ENCODE data around the gene CCDC126. TPM values are rescaled to one million over a fixed set of nuclear protein-coding genes. Genes with fewer than 3 reads are reported as not detected.

Gene CCDC126
- total and polyA plus RNA-seq, 2 of the 8 experiments (the other 6 are each of a cell fraction or from before 2014, with no cell fraction given) = 1.4 to 5.3 TPM

DNA sequence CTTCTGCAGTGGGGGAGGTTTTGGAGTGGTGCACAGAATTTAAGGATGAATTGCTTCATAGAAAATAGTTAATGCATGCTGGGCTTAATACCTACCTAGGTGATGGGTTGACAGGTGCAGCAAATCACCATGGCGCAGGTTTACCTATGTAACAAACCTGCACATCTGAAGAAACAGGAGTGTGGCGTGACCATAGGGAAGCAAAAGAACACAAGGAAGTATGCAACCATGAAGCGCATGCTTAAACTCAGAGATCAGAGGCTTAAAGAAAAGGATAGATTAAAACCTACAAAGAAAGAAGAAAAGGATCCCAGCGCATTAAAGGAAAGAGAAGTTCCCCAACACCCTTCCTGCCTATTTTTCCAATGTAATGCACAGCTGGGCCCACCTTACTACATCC, 22.0 kb downstream of the CCDC126 start:
- ChIA-PET POLR2A (ENCODE audit: partially characterized antibody) (no interaction called here), CTCF (ENCODE audit: partially characterized antibody) (interaction anchor here (0.7 kb wide), 1 partner anchor 12 kb away, joined by 3 read pairs; no protein-coding TSS in a partner anchor)
- H4K8ac ChIP-seq (ENCODE audit: extremely low read depth, insufficient read depth, low read length) = no peak overlapping the region
- H3K23ac ChIP-seq (ENCODE audit: insufficient read length) = no peak overlapping the region
- H3K56ac ChIP-seq (replicated peaks; ENCODE audit: insufficient read length, low read depth, low read length) = no peak overlapping the region
- H3K27ac ChIP-seq (ENCODE audit: low read depth, low read length) = no peak overlapping the region
- H3K79me2 ChIP-seq (ENCODE audit: control insufficient read depth in 1 of 2, insufficient read depth in 2 of 2, low read length in 2 of 2) = no peaks in the 10 kb centered on the region
- no peaks in the 10 kb centered on the region for H3K4me1 ChIP-seq (replicated peaks in 1 of 4; ENCODE audit: control insufficient read depth in 3 of 4, insufficient read depth in 4 of 4, low read length in 3 of 4)
- FAIRE-seq (no peak), DNase-seq (ENCODE audit: low read depth in 1 of 2, low spot score in 2 of 2) (no peak)
- H4K20me1 ChIP-seq (replicated peaks in 1 of 2; ENCODE audit: control insufficient read depth in 1 of 2, insufficient read depth in 2 of 2, low read length in 2 of 2) = no peaks in the 10 kb centered on the region
- no peak overlapping the region for H2BK120ac ChIP-seq (replicated peaks; ENCODE audit: low read depth, low read length)
- no peaks in the 10 kb centered on the region for H3K27me3 ChIP-seq (replicated peaks in 1 of 4; ENCODE audit: control insufficient read depth in 3 of 4, extremely low read depth in 1 of 4, insufficient read depth in 3 of 4, low read length in 3 of 4)
- no peak overlapping the region for H2BK12ac ChIP-seq (ENCODE audit: low read depth, low read length)
- peaks cover 0 to 3% of the 10 kb centered on the region in 2 experiments; a peak in 2 of 4 replicates for H3K9me3 ChIP-seq (ENCODE audit: insufficient read depth in 2 of 2, low read depth in 1 of 2, low read length in 1 of 2)
- no peaks in the 10 kb centered on the region for H3K23me2 ChIP-seq (ENCODE audit: low read depth, low read length)
- no peak overlapping the region for H3K14ac ChIP-seq (ENCODE audit: insufficient read length)
- no peak overlapping the region for H2BK20ac ChIP-seq (ENCODE audit: low read length)
- H4K5ac ChIP-seq (ENCODE audit: insufficient read length, low read depth, low read length) = no peak overlapping the region
- H2AK5ac ChIP-seq (ENCODE audit: low read depth, low read length) = no peak overlapping the region
- H3K18ac ChIP-seq (ENCODE audit: extremely low read depth, low read length) = no peak overlapping the region
- H3K79me1 ChIP-seq (ENCODE audit: low read depth, low read length) = no peaks in the 10 kb centered on the region
- no peaks in the 10 kb centered on the region for H3K36me3 ChIP-seq (ENCODE audit: control insufficient read depth in 2 of 4, insufficient read depth in 4 of 4, low read length in 3 of 4)
- no peak overlapping the region for H3K9ac ChIP-seq (replicated peaks in 1 of 4; ENCODE audit: extremely low read depth in 1 of 4, low read depth in 3 of 4, low read length in 3 of 4)
- WGBS, 2 experiments (ENCODE audit: extremely low coverage in 1 of 2, insufficient coverage in 1 of 2, insufficient read length in 1 of 2, insufficient replicate concordance in 2 of 2, low coverage in 1 of 2, low lambda C conversion rate in 2 of 2, missing lambda C conversion rate in 1 of 2) = 92% methylated on average over 4 of the region's 4 CpGs; no CpG with 5 or more reads in 1 of the 2 experiments
- no peak overlapping the region for H4K91ac ChIP-seq (replicated peaks; ENCODE audit: insufficient read length, low read length)
- no peak overlapping the region for H3K4me3 ChIP-seq (ENCODE audit: extremely low read depth in 1 of 4, insufficient read depth in 2 of 4, low read depth in 3 of 4, low read length in 4 of 4)
- H3K4me2 ChIP-seq (ENCODE audit: insufficient read depth in 1 of 2, low read depth in 2 of 2, low read length in 2 of 2) = no peak overlapping the region
- H3K4ac ChIP-seq (replicated peaks; ENCODE audit: insufficient read length, low read depth, low read length) = no peak overlapping the region
- H2AFZ ChIP-seq (ENCODE audit: low read length) = no peak overlapping the region
- no peak overlapping the region for H2BK15ac ChIP-seq (ENCODE audit: low read length)
- no peak overlapping the region for H2BK5ac ChIP-seq (ENCODE audit: low read depth, low read length)
- TF ChIP-seq, protein P1, sequence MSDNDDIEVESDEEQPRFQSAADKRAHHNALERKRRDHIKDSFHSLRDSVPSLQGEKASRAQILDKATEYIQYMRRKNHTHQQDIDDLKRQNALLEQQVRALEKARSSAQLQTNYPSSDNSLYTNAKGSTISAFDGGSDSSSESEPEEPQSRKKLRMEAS (IDR thresholded peaks at IDR 0.05) = no peak
- TF ChIP-seq SUZ12 (IDR thresholded peaks at IDR 0.05; ENCODE audit: low read length) (no peak), TAF1 (IDR thresholded peaks at IDR 0.05; ENCODE audit: low read depth, low read length) (no peak), KDM4A (IDR thresholded peaks at IDR 0.05; ENCODE audit: low read depth, low read length, severe bottlenecking) (no peak), TCF12 (IDR thresholded peaks at IDR 0.05; ENCODE audit: low read depth, low read length) (no peak), CHD1 (IDR thresholded peaks at IDR 0.05; ENCODE audit: low read depth, low read length) (no peak), JUND (IDR thresholded peaks at IDR 0.05; ENCODE audit: low read length) (no peak), CTBP2 (IDR thresholded peaks at IDR 0.05; ENCODE audit: borderline replicate concordance, insufficient read depth, insufficient read length, low read length) (no peak), GABPA (IDR thresholded peaks at IDR 0.05; ENCODE audit: borderline replicate concordance, insufficient read depth, low read length) (no peak), SIRT6 (IDR thresholded peaks at IDR 0.05; ENCODE audit: low read length) (no peak), SP4 (IDR thresholded peaks at IDR 0.05; ENCODE audit: low read length) (no peak), EP300 (IDR thresholded peaks at IDR 0.05; ENCODE audit: borderline replicate concordance in 1 of 2, low read depth in 2 of 2, low read length in 2 of 2) (no peak), KDM5A (IDR thresholded peaks at IDR 0.05; ENCODE audit: low read length) (no peak)
- TF ChIP-seq, protein P2, sequence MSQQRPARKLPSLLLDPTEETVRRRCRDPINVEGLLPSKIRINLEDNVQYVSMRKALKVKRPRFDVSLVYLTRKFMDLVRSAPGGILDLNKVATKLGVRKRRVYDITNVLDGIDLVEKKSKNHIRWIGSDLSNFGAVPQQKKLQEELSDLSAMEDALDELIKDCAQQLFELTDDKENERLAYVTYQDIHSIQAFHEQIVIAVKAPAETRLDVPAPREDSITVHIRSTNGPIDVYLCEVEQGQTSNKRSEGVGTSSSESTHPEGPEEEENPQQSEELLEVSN (IDR thresholded peaks at IDR 0.05) = no peak
